Dendritic cell treated with granulocyte-macrophage colony-stimulating factor and Interleukin-4, amounts not matched to agents 40 ng/mL and 50 ng/mL, for 4 days (primary cell): ENCODE data around the gene C17orf107.
A peak's percentile ranks its signal among the peaks of the same experiment; 100 is the strongest.

Experiments used
- H3K27ac Mint-ChIP-seq: one replicate; pipeline ENCODE4 v1.8.0; 2022; ENCODE audit warnings: mild to moderate bottlenecking, mixed read lengths
- H3K27me3 Mint-ChIP-seq: one replicate; pipeline ENCODE4 v1.8.0; 2022; ENCODE audit warnings: mild to moderate bottlenecking, mixed read lengths
- H3K36me3 Mint-ChIP-seq: one replicate; pipeline ENCODE4 v1.8.0; 2022; ENCODE audit warnings: low read depth, mixed read lengths
- H3K4me1 Mint-ChIP-seq: one replicate; pipeline ENCODE4 v1.8.0; 2022; ENCODE audit warnings: low read depth, mixed read lengths
- H3K4me3 Mint-ChIP-seq: one replicate; pipeline ENCODE4 v1.8.0; 2022; ENCODE audit warnings: mild to moderate bottlenecking, moderate library complexity, mixed read lengths
- H3K9me3 Mint-ChIP-seq: one replicate; pipeline ENCODE4 v1.8.0; 2022; ENCODE audit warnings: mixed read lengths
- intact Hi-C: fragments of 100-400 bp; cut with micrococcal nuclease; formaldehyde crosslinking; loops from one replicate; pipeline ENCODE4 v1.15.0; 2022

The C17orf107 gene

GRCh38 chr17:4939796-4940554 lies 40.6 kb downstream of the C17orf107 start, which contains the start of the genes RNF167 and SLC25A11:
Gene RNF167, plus strand, starts transcription at chr17:4940268. Its CDS starts 642 bp downstream, at chr17:4940910.
Gene SLC25A11, minus strand, starts transcription at chr17:4940046. Its CDS starts 136 bp downstream, at chr17:4939910.
- Mint-ChIP-seq H3K4me1 (peaks cover 83% of the 10 kb centered on the region), H3K27me3 (no peaks in the 10 kb centered on the region), H3K36me3 (peaks cover 96% of the 10 kb centered on the region), H3K9me3 (no peaks in the 10 kb centered on the region), H3K4me3 (peak within 1 kb of the TSS; percentile 92), H3K27ac (peak within 1 kb of the TSS; percentile 90)
- intact Hi-C loops: loop anchor here (1.0 to 2.0 kb wide), 2 partner anchors 8 to 27 kb away; partner anchors contain the start of genes PFN1 and SPAG7

- H3K36me3 Mint-ChIP-seq: peaks cover 99% of the 10 kb centered on the region
- intact Hi-C loops: loop anchor here (1.0 to 2.0 kb wide), 2 partner anchors 8 to 26 kb away; partner anchors contain the start of genes PFN1 and SPAG7
- no peaks in the 10 kb centered on the region for H3K9me3 Mint-ChIP-seq
- H3K4me3 Mint-ChIP-seq: peak overlapping the region; percentile 92
- H3K27ac Mint-ChIP-seq: peak overlapping the region; percentile 90
- peaks cover 87% of the 10 kb centered on the region for H3K4me1 Mint-ChIP-seq
- H3K27me3 Mint-ChIP-seq: no peaks in the 10 kb centered on the region
Measured at GRCh38 chr17:4940555-4941318, 41.4 kb downstream of the C17orf107 start.

DNA sequence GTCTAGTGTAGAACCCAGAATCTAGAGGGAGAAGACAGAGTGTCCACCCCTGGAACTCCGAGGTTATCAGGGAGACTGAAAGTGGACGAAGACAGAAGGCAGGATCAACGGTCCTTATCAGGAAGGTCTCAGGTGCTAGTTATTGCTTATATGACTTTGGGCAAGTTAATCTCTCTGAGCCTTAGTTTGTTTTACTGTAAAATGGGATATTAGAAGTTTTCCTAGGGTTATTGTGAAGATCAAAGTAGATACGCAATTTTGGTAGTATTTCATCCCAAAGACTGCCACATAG lies 41.9 kb downstream of the C17orf107 start:
- intact Hi-C loops: loop anchor here (2.0 kb wide), 1 partner anchor 26 kb away; the partner anchor contains the start of gene SPAG7
- Mint-ChIP-seq H3K4me1 (peaks cover 87% of the 10 kb centered on the region), H3K9me3 (no peaks in the 10 kb centered on the region), H3K27ac (peak overlapping the region; percentile 90), H3K36me3 (peaks cover 99% of the 10 kb centered on the region), H3K27me3 (no peaks in the 10 kb centered on the region), H3K4me3 (peak overlapping the region; percentile 92)

DNA sequence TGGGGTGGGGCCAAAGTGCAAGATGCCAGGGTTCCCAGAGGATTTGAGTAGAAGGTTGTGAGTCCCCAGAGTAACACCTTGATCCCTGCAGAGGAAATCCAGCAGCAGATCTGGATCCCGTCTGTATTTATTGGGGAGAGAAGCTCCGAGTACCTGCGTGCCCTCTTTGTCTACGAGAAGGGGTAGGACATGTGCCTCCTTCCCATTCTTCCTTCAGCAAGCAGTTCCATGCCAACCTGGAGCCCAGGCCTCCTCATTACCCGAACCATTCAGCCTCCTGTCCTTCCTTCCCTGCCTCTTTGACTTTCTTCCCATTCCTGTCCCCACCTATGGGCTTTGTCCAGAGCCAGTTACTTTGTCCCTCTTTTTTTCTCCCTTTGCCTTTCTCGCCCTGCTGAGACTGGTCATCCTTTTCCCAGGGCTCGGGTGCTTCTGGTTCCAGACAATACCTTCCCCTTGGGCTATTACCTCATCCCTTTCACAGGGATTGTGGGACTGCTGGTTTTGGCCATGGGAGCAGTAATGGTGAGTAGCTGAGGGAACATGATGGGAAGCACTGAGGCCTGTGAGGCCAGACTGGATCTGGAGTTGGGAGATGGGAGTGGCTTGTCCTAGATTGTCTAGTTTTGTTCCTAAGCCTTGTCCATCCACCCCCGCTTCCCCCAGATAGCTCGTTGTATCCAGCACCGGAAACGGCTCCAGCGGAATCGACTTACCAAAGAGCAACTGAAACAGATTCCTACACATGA lies 43.6 kb downstream of the C17orf107 start:
- no peaks in the 10 kb centered on the region for H3K27me3 Mint-ChIP-seq
- H3K9me3 Mint-ChIP-seq: no peaks in the 10 kb centered on the region
- intact Hi-C loops: no loop called here
- peaks cover 99% of the 10 kb centered on the region for H3K36me3 Mint-ChIP-seq
- H3K4me3 Mint-ChIP-seq: peak overlapping the region; percentile 21
- peaks cover 77% of the 10 kb centered on the region for H3K4me1 Mint-ChIP-seq
- H3K27ac Mint-ChIP-seq: peak overlapping the region; percentile 90

- no peaks in the 10 kb centered on the region for H3K27me3 Mint-ChIP-seq
- intact Hi-C loops: no loop called here
- peaks cover 70% of the 10 kb centered on the region for H3K4me1 Mint-ChIP-seq
- peaks cover 96% of the 10 kb centered on the region for H3K36me3 Mint-ChIP-seq
- H3K4me3 Mint-ChIP-seq: peak overlapping the region; percentile 84
- H3K9me3 Mint-ChIP-seq: no peaks in the 10 kb centered on the region
- H3K27ac Mint-ChIP-seq: peak overlapping the region; percentile 90
Measured at GRCh38 chr17:4944163-4944553, 44.8 kb downstream of the C17orf107 start.

- Mint-ChIP-seq H3K4me3 (peak overlapping the region; percentile 84), H3K36me3 (peaks cover 91% of the 10 kb centered on the region), H3K4me1 (peaks cover 69% of the 10 kb centered on the region), H3K27me3 (no peaks in the 10 kb centered on the region), H3K27ac (peak overlapping the region; percentile 90), H3K9me3 (no peaks in the 10 kb centered on the region)
- intact Hi-C loops: loop anchor here (5.0 kb wide), 2 partner anchors 37 to 43 kb away; partner anchors contain the start of gene CAMTA2
Measured at GRCh38 chr17:4944554-4945175, 45.3 kb downstream of the C17orf107 start.

GRCh38 chr17:4945176-4945943 lies 46.0 kb downstream of the C17orf107 start:
- intact Hi-C loops: loop anchor here (5.0 kb wide), 2 partner anchors 38 to 42 kb away; partner anchors contain the start of gene CAMTA2
- Mint-ChIP-seq H3K27me3 (no peaks in the 10 kb centered on the region), H3K27ac (peak overlapping the region; percentile 90), H3K4me3 (peak overlapping the region; percentile 84), H3K36me3 (peaks cover 85% of the 10 kb centered on the region), H3K9me3 (no peaks in the 10 kb centered on the region), H3K4me1 (peaks cover 72% of the 10 kb centered on the region)

DNA sequence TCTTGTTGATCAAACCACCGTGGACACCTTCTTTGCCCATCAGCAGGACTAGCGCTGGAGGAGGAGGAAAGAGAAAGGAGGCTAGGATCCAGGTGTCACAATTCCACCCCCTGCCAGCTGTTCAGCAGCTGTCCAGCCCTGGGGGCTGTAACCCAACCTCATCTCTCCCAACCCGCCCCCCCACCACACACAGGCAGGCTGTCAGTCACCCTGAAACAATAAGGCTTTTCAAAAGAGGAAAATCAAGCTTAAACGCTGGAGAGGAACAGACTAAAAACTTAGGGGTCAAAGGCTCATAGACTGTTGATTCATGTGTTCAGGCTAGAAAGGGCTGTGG lies 46.6 kb downstream of the C17orf107 start:
- intact Hi-C loops: loop anchor here (5.0 kb wide), 2 partner anchors 39 to 41 kb away; partner anchors contain the start of gene CAMTA2
- peak overlapping the region; percentile 90 for H3K27ac Mint-ChIP-seq
- peak overlapping the region; percentile 84 for H3K4me3 Mint-ChIP-seq
- no peaks in the 10 kb centered on the region for H3K9me3 Mint-ChIP-seq
- peaks cover 73% of the 10 kb centered on the region for H3K4me1 Mint-ChIP-seq
- H3K36me3 Mint-ChIP-seq: peaks cover 80% of the 10 kb centered on the region
- no peaks in the 10 kb centered on the region for H3K27me3 Mint-ChIP-seq

DNA sequence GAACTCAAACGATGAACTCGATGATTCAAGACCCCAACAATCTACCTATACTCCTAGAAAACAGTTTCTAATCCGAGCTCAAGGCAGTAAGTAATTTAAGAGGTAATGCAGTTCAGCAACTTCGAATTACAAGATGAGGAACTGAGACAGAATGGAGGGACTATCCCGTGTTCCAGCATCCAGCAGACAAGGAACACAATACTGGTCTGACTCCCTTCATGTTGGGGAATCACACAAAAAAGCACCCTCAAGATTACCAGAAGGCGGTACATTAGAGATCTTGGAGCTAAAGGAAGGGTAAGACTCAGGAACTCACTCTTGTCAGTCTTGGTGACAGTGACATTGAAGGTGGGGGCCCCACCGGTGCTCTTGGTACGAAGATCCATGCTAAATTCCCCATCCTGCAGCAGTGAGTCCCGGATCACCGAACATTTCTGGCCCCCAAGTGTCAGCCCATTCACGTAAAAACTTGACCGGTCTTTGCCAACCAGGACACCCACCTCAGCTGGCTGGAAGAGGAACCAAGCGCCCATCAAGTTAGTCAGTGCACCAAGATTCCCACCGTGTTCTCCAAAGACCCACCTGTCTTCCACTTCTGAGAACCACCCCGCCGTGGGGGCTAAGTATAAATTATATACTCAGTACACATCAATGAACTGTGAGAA lies 47.1 kb downstream of the C17orf107 start:
- H3K4me3 Mint-ChIP-seq: peak overlapping the region; percentile 84
- no peaks in the 10 kb centered on the region for H3K9me3 Mint-ChIP-seq
- peaks cover 75% of the 10 kb centered on the region for H3K36me3 Mint-ChIP-seq
- no peaks in the 10 kb centered on the region for H3K27me3 Mint-ChIP-seq
- intact Hi-C loops: loop anchor here (5.0 kb wide), 2 partner anchors 39 to 41 kb away; partner anchors contain the start of gene CAMTA2
- H3K4me1 Mint-ChIP-seq: peaks cover 73% of the 10 kb centered on the region
- peak overlapping the region; percentile 90 for H3K27ac Mint-ChIP-seq

GRCh38 chr17:4947010-4947410 lies 47.7 kb downstream of the C17orf107 start:
- H3K4me3 Mint-ChIP-seq: peak overlapping the region; percentile 84
- H3K9me3 Mint-ChIP-seq: no peaks in the 10 kb centered on the region
- no peaks in the 10 kb centered on the region for H3K27me3 Mint-ChIP-seq
- intact Hi-C loops: loop anchor here (5.0 kb wide), 2 partner anchors 40 kb away; partner anchors contain the start of gene CAMTA2
- H3K27ac Mint-ChIP-seq: peak overlapping the region; percentile 90
- H3K4me1 Mint-ChIP-seq: peaks cover 73% of the 10 kb centered on the region
- H3K36me3 Mint-ChIP-seq: peaks cover 69% of the 10 kb centered on the region

- intact Hi-C loops: loop anchor here (1.0 to 5.0 kb wide), 4 partner anchors 7 to 40 kb away; partner anchors contain the start of genes CAMTA2, RNF167, SLC25A11 and SPAG7
- H3K27ac Mint-ChIP-seq: peak overlapping the region; percentile 90
- H3K4me3 Mint-ChIP-seq: peak overlapping the region; percentile 84
- H3K36me3 Mint-ChIP-seq: peaks cover 63% of the 10 kb centered on the region
- H3K9me3 Mint-ChIP-seq: no peaks in the 10 kb centered on the region
- H3K4me1 Mint-ChIP-seq: peaks cover 68% of the 10 kb centered on the region
- no peaks in the 10 kb centered on the region for H3K27me3 Mint-ChIP-seq
Measured at GRCh38 chr17:4947411-4948165, 48.3 kb downstream of the C17orf107 start.
